PFSK-1 (cell line): Measurements from ENCODE around the gene ARSG.
A peak's percentile ranks its signal among the peaks of the same experiment; 100 is the strongest.

Experiments
- FOXP2 ChIP-seq: optimal IDR thresholded peaks from 2 replicates; pipeline ENCODE3; 2011; ENCODE audit warnings: borderline replicate concordance, control low read depth, inconsistent platforms; ENCODE audit not compliant: insufficient read depth; ENCODE audit errors: extremely low read length, extremely low read depth
- POLR2AphosphoS5 ChIP-seq: IDR thresholded peaks from 2 replicates; pipeline ENCODE4 v1.6.1; 2012; ENCODE audit warnings: low read depth, mild to moderate bottlenecking, control low read depth, low read length, moderate library complexity
- SIN3A ChIP-seq: IDR thresholded peaks from 2 replicates; pipeline ENCODE4 v1.6.1; 2012; ENCODE audit warnings: mild to moderate bottlenecking, low read length, moderate library complexity, borderline replicate concordance; ENCODE audit not compliant: insufficient read depth
- TAF1 ChIP-seq: IDR thresholded peaks from 2 replicates; pipeline ENCODE4 v1.6.1; 2012; ENCODE audit warnings: low read length, control low read depth, borderline replicate concordance; ENCODE audit not compliant: insufficient read depth
- TF ChIP-seq, protein P1 (sequence below), 2 experiments: IDR thresholded peaks; 2 replicates each; pipeline versions ENCODE4 v1.6.1 to v1.8.0; 2011 to 2012; ENCODE audit warnings: low read depth in 2 of 2, low read length in 2 of 2, control low read depth in 1 of 2, inconsistent platforms in 1 of 2, mild to moderate bottlenecking in 1 of 2, moderate library complexity in 1 of 2; ENCODE audit not compliant: insufficient read depth in 1 of 2

ARSG gene

DNA sequence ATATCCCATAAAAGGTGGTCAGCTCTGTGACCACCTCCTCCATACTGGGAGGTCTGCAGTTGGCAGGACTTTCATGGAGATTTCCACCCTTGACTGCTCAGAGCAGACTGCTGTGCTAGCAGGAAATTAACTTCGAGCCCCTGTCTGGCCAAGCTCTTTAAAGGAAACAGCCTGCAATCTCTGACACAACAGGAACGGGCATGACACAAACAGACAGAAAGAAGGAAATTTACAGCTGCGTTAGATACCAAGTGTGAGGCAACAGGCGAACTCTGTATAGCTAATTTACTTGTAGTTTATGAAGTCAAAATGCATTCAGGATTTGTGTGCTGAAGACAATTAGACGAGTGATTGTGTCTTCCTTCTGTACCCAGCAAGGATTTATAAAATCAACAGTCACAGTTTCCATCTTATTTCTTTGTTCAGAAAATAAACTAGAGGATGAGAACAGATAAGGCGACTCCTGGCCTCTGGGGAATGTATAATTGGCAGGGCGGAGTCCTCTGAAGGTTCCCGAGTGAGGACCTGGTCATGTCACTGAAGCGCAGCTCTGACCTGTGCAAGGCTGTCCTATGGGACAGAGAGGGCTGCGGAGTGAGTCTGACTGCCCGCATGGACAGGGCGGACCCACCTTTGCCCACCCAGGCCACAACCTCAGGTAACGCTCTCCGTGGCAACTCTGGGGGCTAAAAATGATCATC, 149.9 kb downstream of the ARSG start:
- TF ChIP-seq TAF1 (no peak), POLR2AphosphoS5 (no peak), SIN3A (peak; percentile 40; the same call in 1 of the 2 replicates)
- TF ChIP-seq, protein P1, sequence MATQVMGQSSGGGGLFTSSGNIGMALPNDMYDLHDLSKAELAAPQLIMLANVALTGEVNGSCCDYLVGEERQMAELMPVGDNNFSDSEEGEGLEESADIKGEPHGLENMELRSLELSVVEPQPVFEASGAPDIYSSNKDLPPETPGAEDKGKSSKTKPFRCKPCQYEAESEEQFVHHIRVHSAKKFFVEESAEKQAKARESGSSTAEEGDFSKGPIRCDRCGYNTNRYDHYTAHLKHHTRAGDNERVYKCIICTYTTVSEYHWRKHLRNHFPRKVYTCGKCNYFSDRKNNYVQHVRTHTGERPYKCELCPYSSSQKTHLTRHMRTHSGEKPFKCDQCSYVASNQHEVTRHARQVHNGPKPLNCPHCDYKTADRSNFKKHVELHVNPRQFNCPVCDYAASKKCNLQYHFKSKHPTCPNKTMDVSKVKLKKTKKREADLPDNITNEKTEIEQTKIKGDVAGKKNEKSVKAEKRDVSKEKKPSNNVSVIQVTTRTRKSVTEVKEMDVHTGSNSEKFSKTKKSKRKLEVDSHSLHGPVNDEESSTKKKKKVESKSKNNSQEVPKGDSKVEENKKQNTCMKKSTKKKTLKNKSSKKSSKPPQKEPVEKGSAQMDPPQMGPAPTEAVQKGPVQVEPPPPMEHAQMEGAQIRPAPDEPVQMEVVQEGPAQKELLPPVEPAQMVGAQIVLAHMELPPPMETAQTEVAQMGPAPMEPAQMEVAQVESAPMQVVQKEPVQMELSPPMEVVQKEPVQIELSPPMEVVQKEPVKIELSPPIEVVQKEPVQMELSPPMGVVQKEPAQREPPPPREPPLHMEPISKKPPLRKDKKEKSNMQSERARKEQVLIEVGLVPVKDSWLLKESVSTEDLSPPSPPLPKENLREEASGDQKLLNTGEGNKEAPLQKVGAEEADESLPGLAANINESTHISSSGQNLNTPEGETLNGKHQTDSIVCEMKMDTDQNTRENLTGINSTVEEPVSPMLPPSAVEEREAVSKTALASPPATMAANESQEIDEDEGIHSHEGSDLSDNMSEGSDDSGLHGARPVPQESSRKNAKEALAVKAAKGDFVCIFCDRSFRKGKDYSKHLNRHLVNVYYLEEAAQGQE (IDR thresholded peaks at IDR 0.05; ENCODE audit: insufficient read depth in 1 of 2, low read depth in 2 of 2, low read length in 2 of 2), result no peak

DNA sequence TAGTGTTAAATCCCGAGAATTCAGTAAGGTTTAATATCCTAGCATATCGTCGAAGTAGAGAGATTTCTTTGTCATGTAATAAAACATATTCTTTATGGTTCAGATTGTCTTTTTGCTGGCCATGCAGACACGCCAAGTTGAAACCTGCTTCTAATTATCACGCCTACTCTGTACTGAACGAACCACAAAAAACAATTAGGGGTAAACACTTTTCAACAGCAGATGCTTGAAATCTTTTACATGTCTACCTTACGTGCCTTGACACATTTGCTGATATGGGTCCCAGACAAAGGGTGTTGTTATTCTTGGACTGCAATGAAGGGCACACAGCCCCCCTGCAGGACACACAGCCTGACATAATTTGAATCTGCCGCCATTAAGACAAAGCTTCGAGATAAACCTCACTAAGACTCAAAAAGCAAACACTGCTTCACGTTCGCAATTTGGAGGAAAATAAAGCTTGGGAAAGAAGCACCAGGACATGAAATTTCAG, 152.7 kb downstream of the ARSG start:
- TF ChIP-seq, protein P1 (IDR thresholded peaks at IDR 0.05; ENCODE audit: insufficient read depth in 1 of 2, low read depth in 2 of 2, low read length in 2 of 2), result no peak
- TF ChIP-seq SIN3A (no peak), FOXP2 (no peak), POLR2AphosphoS5 (no peak), TAF1 (no peak)

DNA sequence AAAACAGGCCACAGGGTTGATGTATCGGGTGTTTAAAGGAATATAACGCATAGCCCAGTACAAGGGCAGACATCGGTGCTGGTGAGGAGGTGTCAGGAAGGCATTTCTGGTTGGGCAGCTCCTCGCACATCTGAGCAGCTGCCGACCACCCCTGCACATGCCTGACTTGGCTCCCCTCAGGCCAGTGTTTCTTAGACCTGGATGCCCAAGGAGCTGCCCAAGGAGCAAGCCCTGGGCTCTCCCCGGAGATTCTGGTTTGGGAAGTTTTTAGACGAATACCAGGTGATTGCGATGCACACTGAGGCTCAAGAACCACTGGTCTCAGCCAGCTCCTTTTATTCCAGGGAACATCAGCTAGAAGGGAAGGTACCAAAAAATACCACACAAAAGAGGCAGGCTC, 154.4 kb downstream of the ARSG start:
- TF ChIP-seq SIN3A (no peak), TAF1 (no peak), FOXP2 (no peak), POLR2AphosphoS5 (no peak)

DNA sequence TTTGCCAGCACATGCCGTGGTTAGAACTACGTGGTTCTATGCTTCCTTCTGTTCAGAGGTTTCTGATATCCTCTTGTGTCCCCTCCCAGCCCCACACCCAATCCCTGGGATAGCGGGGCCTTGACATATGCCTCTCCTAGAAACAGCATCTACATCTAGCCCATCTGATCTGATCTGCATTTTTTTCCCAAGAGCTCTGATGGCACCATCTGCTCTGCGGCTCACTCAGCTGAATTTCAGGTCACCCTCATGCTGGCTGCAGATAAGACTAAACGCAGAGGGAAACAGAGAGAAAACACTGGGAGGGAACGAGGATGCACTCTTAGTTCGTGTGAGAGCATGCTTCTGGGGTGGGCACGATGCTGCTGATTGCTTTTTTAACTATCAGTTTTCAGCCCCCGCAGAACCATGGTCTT, 155.3 kb downstream of the ARSG start:
- TF ChIP-seq FOXP2 (no peak), SIN3A (no peak), TAF1 (no peak)
- TF ChIP-seq, protein P1 (IDR thresholded peaks at IDR 0.05; ENCODE audit: insufficient read depth in 1 of 2, low read depth in 2 of 2, low read length in 2 of 2), result no peak

DNA sequence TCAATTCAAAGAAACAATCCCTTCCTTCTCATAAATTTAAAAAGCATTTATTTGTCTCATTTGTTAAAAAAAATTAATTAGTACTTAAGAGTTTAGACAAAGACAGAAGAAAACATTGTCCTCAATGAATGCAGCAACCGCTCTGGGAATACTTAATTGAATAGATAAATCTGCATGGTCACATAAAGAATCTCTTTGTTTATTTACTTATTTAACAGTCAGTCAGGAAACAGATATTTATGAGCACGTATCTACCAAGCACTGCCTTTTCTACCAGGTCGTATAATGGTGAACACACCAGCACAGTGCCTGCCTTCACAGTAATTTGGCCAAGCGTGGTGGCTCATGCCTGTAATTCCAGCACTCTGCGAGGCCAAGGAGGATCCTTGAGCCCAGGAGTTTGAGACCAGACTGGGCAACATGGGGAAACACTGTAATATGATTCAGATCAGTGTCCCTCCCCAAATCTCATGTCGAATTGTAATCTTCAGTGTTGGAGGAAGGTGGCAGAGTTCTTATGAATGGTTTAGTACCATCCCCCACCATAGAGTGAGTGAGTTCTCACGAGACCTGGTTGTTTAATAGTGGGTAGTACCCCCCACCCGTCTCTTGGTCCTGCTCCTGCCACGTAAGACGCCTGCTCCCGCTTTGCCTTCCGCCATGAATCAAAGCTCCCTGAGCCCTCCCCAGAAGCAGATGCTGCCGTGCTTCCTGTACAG, 157.9 kb downstream of the ARSG start:
- TF ChIP-seq FOXP2 (no peak), POLR2AphosphoS5 (no peak), SIN3A (no peak), TAF1 (no peak)
- TF ChIP-seq, protein P1 (IDR thresholded peaks at IDR 0.05; ENCODE audit: insufficient read depth in 1 of 2, low read depth in 2 of 2, low read length in 2 of 2), result no peak
